ENCODE data around the gene BCAN.

The BCAN gene

DNA sequence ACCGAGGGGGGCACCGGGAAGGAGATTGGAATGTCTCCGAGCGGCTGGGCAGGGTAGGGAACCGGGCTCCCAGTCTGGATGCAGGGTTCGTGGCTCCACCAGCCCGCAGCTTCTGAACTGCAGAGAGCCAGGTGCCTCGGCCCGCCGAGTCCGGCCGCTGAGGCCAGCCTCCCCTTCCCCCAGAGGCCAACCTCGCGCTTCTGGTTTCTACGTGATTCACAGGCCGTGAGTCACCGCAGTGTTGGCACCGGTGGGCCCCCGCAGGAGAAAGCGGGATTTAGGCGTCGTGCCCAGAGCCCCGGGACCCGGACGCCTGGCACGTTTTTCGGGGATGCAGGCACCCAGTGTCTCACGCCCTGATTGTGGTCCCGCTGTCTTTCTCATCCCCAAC, 63.0 kb downstream of the BCAN start:
- DNase-seq, result peak; percentile 47

DNA sequence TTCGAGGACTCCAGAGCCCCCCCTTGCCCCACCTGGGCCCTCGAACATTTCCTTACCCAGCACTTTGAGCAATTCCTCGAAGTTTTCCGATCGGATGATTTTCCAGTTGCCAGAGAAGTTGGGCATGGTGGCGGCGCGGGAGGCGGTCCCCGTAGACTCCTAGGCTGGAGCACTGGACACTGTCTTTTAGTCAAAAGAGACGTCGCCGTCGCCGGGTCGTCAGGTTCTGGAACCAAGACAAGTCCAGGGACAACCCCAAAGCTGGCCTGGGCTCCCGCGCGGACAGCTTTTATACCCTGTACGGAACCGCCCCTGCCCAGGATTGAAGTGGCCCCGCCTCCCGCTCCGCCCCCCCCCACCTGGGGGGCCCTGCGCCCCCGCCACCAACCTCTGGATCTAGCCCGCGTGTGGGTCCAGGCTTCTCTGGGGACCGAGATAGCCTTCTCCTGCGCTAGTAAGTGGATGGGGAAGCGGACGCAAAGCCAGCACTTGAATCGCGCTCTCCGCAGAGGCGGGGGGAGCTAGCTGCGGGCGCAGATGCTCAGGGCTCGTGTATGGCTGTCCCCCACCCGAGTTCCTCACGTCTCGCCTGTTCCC, 63.5 kb downstream of the BCAN start, which contains the start of gene CRABP2:
TSS of gene CRABP2 (minus strand) at position 263 of the 597 bp plus-strand sequence. CDS start at position 126, 137 bp downstream.
- DNase-seq, result peak; percentile 13

DNA sequence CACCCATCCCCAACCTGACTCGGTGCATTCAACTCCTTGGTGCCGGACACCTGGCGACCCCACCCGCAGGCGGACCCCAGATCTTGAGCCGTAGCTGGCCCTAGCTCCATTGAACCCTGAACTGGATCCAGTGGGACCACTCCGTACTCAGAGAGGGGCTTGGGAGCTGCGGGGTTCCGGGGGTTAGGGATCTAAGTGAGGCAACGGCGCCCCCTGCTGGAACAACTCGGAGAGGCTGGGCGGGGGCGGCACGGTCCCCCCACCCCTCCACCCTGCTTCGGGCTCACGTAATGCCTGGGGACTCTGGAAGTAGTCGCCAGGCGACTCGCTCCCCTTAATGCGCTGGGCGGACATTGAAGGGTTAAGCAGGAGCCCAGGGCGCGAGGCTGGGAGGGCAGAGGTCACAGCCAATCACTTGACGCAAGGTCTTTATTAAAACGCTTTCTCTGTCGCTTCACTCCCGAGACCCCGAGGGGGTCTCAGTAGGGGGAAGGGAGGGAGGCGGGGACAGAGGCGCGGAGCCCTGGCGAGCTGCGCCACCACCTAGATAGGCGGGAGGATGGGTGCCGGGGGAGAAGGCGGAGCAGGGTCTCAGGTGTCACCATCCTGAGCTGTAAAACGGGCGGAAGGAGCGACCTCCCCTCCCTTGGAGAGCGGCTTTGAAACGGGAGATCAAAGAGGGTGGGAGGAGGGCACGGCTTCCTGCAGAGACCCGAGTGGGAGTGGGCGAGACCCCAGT, 64.2 kb downstream of the BCAN start:
- DNase-seq, result peak; percentile 71

DNA sequence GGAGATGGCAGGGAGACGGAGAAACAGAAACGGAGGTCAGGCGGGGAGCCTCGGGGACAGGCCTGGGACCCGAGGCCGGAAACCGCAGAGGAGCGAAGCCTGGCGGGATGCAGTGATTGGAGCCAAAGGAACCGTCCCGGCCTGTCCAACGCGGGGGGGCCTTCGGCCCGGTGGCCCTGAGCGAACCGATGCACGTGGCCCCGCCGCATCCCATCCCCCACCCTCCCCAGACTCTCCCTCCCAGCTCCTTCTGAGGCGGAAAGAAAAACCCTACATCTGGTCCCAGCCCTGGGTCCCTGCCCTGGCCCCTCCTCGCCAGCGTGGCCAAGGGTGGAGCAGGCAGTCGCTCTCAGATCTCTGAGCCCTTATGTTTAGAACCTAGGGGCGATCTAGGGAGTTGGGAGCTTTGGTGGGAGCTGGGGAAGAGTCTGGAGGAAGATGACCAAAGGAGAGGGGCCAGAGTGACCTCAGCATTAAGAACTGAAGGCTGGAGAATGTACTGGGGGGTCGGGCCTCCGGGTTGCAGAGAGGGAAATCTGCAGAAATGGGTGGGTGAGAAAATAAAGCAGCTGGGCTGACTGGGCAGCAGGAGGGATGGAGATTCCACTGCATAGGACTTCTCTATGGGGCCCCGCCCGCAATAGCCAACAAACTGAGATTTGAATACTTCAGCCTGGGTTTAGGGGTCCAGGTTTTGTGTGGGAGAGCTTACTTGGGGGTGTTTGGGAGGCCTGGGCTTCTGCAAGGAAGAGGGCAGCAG, 64.9 kb downstream of the BCAN start:
- no peak for DNase-seq

DNA sequence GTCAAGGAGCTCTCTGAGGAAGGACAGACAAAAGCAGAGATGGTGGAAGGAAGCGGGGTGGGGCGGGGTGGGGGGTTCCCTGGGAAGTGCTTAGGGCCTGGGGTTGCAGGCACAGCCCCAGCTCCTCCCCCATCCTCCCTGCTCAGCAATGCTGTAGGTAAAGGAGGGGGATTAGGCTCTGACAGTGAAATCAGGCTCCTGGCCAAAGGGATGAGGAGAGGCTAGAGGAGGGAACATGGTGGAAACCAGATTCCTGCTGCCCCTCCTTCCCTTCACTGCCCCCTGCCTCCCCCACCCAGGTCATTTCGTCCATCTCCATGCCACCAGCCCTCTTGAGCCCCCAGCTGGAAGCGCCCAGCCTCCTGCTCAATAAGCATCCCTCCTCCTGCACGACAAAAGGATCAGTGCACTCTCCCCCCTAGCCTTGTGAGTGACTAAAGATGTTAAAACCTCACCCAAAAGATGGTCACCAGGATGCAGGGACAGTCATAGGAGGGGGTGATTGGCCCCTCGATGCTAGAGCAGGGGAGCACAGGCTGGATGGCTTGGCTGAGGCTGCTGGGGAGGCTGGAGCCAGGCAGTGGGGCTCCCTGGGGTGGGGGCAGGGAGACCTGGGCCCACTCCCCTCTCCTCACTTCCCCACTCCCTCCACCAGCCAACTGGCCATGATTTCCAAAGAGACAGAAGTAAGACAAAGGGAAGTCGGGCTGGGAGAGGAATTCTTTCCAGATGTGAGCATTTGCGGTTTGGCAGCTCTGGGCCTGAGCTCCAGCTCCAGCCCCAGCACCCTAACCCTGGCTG, 65.7 kb downstream of the BCAN start:
- DNase-seq, result no peak

- no peak for DNase-seq
These were observed 66.3 kb downstream of the BCAN start for GRCh38 chr1:156708218-156708661.

GRCh38 chr1:156709031-156709430, 67.1 kb downstream of the BCAN start:
- no peak for DNase-seq

Data from stimulated activated CD4-positive, alpha-beta T cell treated with anti-CD3 and anti-CD28 coated beads, Interleukin-1b, Interleukin-23, amount 100 ng/mL, for 48 hours (primary cell).